Mucosa of descending colon (tissue), 3 donors: Measurements from ENCODE around the gene RNF43. TPM values are rescaled to one million over a fixed set of nuclear protein-coding genes. Genes with fewer than 3 reads are reported as not detected.

ENCODE experiments used
- ATAC-seq: fragments of 200-7000 bp; cut with Tn5 transposase; one replicate; pipeline ENCODE4 v1.9.1; 2020; ENCODE audit warnings: mild to moderate bottlenecking, moderate library complexity
- DNase-seq, 3 donors: peaks; one replicate each; pipeline ENCODE4 v3.0.0-alpha.2; 2020
- H3K36me3 ChIP-seq: fragments of 200-600 bp; one replicate; pipeline ENCODE4 v1.8.0; 2021; ENCODE audit warnings: low read depth, mild to moderate bottlenecking
- H3K4me1 ChIP-seq: fragments of 200-600 bp; one replicate; pipeline ENCODE4 v1.8.0; 2021; ENCODE audit warnings: low read depth, mild to moderate bottlenecking
- H3K4me3 ChIP-seq: fragments of 200-600 bp; one replicate; pipeline ENCODE4 v1.8.0; 2021; ENCODE audit warnings: mild to moderate bottlenecking
- H3K9me3 ChIP-seq: fragments of 200-600 bp; one replicate; pipeline ENCODE4 v1.8.0; 2021; ENCODE audit warnings: mild to moderate bottlenecking
- CTCF ChIP-seq: fragments of 200-600 bp; IDR thresholded peaks from one replicate; pipeline ENCODE4 v1.8.0; 2022; ENCODE audit warnings: antibody characterized with exemption, mild to moderate bottlenecking
- intact Hi-C, 2 donors: fragments of 100-400 bp; cut with DNase I in 1 of 2; cut with micrococcal nuclease in 1 of 2; formaldehyde crosslinking; loops; one replicate each; pipeline versions ENCODE4 v1.11.0 to v1.11.1; 2022; cut with DNase I, micrococcal nuclease
- total RNA-seq, 3 donors: library from RNA; stranded (reverse); fragmentation: NEBNext Ultra II Directional in 2 of 3; extraction: Animal tissue kit (Norgen Biotek cat#: 25700) in 2 of 3; gene quantifications; one replicate each; pipeline versions ENCODE4 v1.2.1 to v1.2.4, GENCODE V29; 2021 to 2023
- donor health status: DM: no; HTN: no; CAD: no; lungs with moderate emphysema.
- donor health status: DM: no; HTN: no; CAD: no.
- donor health status: DM: no; HTN: yes; CAD: no.

The RNF43 gene
- total RNA-seq, 3 donors from 2014 or later = 24.2 to 68.5 (median 37.7) TPM

GRCh38 chr17:58436805-58437239, 19.5 kb upstream of the RNF43 start:
- Histone ChIP-seq H3K4me1 (no peaks in the 10 kb centered on the region), H3K36me3 (no peaks in the 10 kb centered on the region), H3K9me3 (no peaks in the 10 kb centered on the region), H3K4me3 (no peak overlapping the region)
- ATAC-seq (no peak), DNase-seq (no peak)
- intact Hi-C loops = no loop called here
- no peak for TF ChIP-seq CTCF

- no peaks in the 10 kb centered on the region for H3K4me1 ChIP-seq
- no peak for DNase-seq
- no peaks in the 10 kb centered on the region for H3K36me3 ChIP-seq
- no peak overlapping the region for H3K4me3 ChIP-seq
- no peaks in the 10 kb centered on the region for H3K9me3 ChIP-seq
- intact Hi-C loops = no loop called here
- ATAC-seq = no peak
- TF ChIP-seq CTCF = no peak
Observed at GRCh38 chr17:58436245-58436644, 18.9 kb upstream of the RNF43 start.

GRCh38 chr17:58432806-58433573, 15.7 kb upstream of the RNF43 start:
- intact Hi-C loops = no loop called here
- ATAC-seq (no peak), DNase-seq (no peak)
- Histone ChIP-seq H3K4me1 (no peaks in the 10 kb centered on the region), H3K9me3 (no peaks in the 10 kb centered on the region), H3K4me3 (no peak overlapping the region), H3K36me3 (no peaks in the 10 kb centered on the region)
- TF ChIP-seq CTCF = no peak

GRCh38 chr17:58427807-58428206, 10.5 kb upstream of the RNF43 start:
- Histone ChIP-seq H3K36me3 (no peaks in the 10 kb centered on the region), H3K9me3 (no peaks in the 10 kb centered on the region), H3K4me1 (no peaks in the 10 kb centered on the region), H3K4me3 (no peak overlapping the region)
- TF ChIP-seq CTCF = no peak
- intact Hi-C loops = no loop called here
- ATAC-seq (no peak), DNase-seq (no peak)

GRCh38 chr17:58421711-58422110, 4.4 kb upstream of the RNF43 start:
- H3K4me1 ChIP-seq = peaks cover 5% of the 10 kb centered on the region
- intact Hi-C loops = no loop called here
- no peak overlapping the region for H3K4me3 ChIP-seq
- ATAC-seq (no peak), DNase-seq (no peak)
- TF ChIP-seq CTCF = no peak
- no peaks in the 10 kb centered on the region for H3K36me3 ChIP-seq
- H3K9me3 ChIP-seq = no peaks in the 10 kb centered on the region
